Erythroblast (primary cell): Measurements from ENCODE around the gene PNMT.

ENCODE experiments used
- GATA1 ChIP-seq: IDR thresholded peaks from 2 replicates; pipeline ENCODE4 v1.6.1; 2011; ENCODE audit warnings: low read depth, mild to moderate bottlenecking, control low read depth, low read length, moderate library complexity
- POLR2A ChIP-seq: IDR thresholded peaks from 2 replicates; pipeline ENCODE4 v1.6.1; 2011; ENCODE audit warnings: mild to moderate bottlenecking, low read length

DNA sequence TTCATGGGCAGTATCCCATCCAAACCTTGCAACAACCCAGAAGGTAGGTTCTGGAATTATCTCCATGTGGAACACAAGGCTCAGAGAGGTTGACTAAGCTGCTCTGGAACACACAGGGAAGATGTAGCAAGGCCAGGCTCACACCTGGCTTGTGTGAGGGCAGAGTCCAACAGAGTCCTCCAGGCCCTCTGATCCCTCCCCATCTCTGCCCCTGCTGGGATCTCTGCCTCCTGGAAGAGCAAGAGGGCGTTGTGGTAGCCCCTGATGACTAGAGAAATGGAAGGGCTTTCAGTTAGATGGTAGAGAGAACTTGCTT is 48.5 kb upstream of the PNMT start:
- TF ChIP-seq POLR2A (no peak), GATA1 (no peak)
